ENCODE measurements around the gene PEX7.

GRCh38 chr6:136893187-136893586, 70.8 kb downstream of the PEX7 start:
- TF ChIP-seq SUZ12 (IDR thresholded peaks at IDR 0.05; ENCODE audit: extremely low read depth, insufficient read depth, insufficient read length) = no peak
- TF ChIP-seq ZNF274 (IDR thresholded peaks at IDR 0.05; ENCODE audit: low read depth, low read length) = no peak
- no peak for TF ChIP-seq YY1 (IDR thresholded peaks at IDR 0.05; ENCODE audit: insufficient read depth, insufficient read length)

Measured in NT2/D1 (cell line).